CD4-positive, alpha-beta T cell treated with Interleukin-15 for 1 hour (primary cell): ENCODE data around the gene ULK4.

Experiments used
- DNase-seq: peaks from one replicate; pipeline ENCODE4 v3.0.0-alpha.2; 2020

Gene ULK4

DNA sequence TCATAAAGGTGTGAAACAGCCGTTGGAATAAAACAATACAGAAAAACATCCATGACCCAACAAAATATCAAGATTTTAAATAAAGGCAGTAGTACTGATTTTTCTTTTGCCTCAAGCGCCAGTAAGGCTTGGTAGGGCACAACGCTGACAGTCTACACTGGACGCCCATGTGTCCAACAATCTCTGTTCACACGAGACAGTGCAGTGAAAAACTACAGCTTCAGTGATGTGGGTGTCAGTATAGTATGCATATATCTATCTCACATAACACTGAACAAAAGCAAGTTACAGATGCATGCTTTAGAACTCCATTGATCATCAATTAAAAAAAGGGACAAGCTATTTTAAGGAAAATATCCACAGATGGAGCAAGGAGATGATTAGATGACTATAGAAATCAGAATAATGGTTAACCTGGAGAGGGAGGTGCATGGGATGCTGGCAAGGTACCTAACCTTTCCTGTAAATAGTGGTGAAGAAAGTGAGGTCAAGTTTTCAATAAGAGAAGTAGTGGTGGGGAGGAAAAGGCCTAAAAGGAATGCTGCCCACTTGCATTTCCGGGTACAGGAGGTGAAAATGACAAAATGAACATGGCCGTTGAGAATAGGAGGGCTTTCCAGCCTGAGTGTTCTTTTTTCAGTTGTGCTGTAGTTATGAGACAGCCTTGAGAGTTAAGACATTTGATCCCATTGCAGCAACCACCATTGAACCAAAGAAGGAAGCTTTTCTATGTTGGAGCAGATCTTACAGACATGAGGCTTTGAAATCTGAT lies 719.9 kb downstream of the ULK4 start:
- DNase-seq, result no peak

DNA sequence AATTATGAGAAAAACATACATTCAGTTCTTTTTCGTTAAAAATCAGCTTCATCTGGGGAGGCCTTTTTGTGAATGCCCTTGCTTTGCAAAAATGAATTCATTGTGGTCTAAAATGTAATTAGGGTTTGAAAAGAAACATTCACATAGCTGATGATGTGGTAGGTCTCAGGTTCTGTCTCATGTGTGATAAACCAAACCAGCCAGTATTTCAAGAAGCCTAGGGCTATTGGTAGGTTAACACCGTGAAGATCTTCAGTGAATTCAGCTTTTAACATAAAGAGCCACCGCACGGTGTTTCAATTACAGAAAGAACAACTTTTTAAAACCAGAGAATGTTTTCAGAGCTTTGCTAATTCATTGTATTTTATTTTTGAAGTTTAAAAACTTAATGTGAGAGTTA lies 720.7 kb downstream of the ULK4 start:
- DNase-seq, result no peak

DNA sequence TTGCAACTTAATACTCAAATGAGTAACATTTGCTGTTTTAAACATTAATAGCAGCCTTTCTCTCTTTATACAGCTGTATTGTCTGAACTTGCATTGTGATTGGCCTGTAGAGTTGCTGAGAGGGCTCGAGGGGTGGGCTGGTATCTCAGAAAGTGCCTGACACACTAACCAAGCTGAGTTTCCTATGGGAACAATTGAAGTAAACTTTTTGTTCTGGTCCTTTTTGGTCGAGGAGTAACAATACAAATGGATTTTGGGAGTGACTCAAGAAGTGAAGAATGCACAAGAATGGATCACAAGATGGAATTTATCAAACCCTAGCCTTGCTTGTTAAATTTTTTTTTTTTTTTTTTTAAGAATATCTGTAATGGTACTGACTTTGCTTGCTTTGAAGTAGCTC lies 722.3 kb downstream of the ULK4 start:
- no peak for DNase-seq

DNA sequence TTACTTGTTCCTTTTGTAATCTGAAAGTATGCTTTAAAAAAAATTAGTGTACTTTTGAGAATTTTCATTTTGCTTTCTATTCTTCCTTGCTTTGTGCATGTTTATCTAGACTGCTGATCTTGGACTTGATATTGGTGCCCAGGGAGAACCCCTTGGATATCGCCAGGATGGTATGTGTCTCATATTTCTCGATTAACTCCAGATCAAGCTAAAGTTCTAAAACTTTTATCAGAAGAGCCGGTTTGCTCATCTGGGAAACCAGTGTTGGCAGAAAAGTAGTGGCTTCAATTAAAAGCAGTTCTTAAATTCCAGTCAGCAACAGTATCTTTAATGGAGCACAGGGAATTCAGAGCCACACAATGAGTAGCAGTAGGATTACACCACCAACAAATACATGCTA lies 724.0 kb downstream of the ULK4 start:
- DNase-seq, result no peak

DNA sequence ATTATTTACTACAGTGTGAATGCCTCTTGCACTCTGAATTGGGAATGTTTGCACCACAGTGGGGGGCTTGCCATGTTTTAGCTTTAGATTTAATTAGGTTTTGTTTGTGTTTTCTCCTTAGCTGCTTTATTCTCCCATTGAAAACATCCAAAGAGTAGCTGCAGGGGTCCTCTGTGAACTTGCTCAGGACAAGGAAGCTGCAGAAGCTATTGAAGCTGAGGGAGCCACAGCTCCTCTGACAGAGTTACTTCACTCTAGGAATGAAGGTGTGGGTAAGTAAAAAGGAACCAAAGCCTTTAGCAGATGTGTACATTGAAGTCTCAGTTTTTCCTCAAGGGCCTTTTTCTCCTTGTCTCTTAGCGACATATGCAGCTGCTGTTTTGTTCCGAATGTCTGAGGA lies 725.7 kb downstream of the ULK4 start:
- DNase-seq, result no peak

DNA sequence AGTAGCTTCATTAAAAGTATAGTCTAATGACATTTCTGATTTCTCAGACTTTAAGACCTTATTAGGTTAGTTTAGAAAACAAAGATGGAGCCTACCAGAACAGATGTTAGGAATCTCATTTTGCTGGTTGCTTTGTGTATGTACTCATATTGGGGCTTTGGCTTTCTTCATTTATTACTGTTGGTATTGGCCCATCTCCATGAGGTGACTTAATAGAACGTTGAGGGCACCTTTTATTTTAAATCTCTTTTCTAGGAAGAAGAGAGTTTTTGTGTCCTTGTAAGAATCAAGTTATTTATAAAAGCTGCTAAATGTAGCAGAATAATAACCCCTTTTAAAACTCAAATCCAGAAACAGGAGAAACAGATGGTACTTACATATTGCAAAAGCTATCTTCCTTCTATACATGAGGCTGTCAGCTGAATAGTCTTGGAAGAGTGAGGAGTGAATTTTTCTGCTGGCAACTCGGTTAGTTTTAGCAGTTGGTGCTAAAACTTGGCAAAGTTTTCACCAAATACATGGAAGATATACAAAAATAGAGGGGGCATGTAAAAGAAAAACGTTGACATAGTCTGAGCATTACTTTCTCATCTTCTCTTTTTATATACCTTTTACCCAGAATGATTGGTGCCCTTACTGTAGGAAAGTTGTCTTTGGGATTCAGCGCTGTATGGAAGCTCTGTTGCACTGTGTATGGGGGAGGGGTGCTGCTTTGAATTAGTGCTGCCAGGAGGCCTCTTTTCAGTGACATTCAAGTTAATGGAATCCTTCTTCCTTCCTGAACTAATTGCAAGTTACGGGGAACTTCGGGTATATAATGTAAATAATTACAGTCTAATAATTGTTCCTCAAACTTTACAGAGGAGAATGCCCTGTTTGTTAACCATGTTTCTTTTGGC lies 726.8 kb downstream of the ULK4 start:
- DNase-seq, result no peak

DNA sequence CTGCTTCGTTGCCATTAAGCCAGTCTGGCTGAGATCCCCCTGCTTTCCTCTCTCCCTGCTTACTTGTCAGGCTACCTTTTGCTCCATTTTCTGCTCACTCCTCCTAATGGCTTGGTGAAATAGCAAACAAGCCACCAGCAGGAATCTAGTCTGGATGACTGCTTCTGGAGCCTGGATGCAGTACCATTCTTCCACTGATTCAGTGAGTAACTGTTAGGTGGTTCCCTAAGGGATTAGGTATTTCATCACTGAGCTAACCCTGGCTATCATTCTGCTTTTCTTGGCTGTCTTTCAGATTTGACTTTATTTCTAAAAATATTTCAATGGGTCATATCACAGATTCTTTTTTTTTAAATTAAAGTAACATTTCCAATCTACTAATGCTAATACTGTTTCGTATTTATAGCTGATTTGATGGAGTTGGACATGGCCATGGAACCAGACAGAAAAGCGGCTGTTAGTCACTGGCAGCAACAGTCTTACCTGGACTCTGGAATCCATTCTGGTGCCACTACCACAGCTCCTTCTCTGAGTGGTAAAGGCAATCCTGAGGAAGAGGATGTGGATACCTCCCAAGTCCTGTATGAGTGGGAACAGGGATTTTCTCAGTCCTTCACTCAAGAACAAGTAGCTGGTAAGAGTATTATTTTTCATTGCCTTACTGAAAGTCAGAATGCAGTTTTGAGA lies 737.6 kb downstream of the ULK4 start:
- no peak for DNase-seq

DNA sequence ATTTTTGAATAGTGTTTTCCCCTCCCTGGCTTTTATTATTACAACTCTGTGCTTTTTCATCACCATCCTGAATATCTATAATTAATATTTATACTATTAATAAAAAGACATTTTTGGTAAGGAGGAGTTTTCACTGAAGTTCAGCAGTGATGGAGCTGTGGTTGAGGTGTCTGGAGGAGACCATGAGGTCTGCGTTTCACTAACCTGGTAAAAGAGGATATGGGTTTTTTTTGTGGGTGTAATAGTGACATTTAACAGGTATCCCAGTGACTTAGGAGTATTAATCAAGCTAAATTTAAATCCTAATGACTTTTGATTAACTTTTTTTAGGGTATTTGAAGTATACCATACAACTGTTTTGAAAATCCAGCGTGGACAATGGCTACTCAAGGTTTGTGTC lies 738.2 kb downstream of the ULK4 start:
- no peak for DNase-seq

DNA sequence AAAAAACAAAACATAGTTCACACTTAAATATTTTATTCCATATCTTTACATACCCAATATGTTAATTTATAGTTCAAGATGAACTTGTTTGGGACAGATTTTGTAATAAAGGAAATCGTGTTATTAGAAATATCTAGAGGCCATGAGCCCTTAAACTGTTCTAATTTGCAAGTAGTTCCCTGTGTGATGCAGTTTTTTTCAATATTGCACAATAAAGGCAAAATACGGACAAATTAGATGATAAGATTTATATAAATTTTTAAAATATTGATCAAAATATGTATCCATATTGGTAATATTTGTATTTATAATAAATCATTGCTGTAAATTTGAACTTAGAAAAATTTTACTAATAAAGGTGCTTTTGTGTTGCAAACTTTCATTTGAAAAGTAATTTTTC lies 738.8 kb downstream of the ULK4 start:
- DNase-seq, result no peak

DNA sequence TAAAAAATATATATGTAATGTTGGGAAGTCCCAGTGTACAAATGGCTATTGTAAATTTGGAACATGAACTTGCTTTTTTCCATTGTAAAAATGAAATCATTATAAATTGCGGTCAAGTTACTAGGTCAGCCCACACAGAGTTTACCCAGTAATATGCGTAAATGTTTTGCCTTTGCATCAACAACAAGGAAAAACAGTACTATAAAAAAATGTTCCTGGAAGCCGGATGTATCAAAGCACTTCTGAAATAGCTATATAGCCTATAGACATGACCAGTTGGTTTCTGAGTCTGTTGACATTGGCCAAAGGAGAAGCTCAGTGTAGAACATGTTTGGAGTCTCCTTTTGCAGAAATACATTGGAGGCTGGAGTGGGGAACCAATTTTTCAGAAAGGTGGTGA lies 739.4 kb downstream of the ULK4 start:
- no peak for DNase-seq

DNA sequence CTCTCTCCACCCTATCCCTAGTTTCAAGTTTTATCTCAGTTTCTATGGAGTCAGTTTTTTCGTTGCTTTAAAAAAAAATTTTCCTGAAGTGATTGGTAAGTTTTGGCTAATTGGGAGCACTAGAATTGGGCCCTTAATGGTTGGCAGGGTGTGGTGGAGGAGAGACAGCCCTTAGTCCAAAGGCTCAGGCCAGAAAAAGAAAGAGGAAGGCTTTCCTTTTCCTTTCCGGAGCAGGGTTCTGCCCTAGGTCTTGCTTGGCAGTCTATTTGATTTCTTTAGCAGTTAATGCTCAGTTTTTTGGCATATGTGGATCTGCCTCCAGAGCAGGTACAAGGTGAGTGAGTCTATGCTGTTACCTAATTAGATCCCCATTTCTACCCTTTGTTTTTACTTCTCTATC lies 739.9 kb downstream of the ULK4 start:
- DNase-seq, result no peak

DNA sequence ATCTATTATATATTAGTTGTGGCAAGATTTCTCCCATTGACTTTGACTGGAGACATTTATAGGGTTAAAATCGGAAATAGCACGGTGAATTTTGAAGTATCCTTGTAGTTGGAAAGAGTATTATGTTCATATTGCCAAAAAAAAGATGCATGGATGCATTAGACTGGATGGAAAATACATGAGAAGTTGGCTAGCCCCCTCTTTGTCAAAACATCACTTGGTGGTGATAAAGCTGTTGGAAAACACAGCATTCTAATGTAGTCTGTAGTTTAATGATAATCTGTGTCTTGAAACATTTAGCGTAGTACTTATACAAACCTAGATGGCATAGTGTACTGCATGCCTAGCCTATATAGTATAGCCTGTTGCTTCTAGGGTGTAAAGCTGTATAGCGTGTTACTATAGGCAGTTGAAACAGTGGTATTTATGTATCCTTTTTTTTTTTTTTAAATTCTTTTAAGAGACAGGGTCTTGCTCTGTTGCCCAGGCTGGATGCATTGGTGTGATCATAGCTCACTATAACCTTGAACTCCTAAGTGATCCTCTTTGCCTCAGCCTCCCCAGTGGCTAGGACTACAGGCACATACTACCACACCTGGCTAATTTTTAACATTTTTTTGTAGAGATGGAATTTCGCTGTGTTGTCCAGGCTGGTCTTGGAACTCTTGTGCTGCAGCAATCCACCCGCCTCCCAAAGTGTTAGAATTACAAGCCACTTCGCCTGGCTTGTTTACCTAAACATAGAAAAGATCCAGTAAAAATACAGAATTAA lies 740.8 kb downstream of the ULK4 start:
- DNase-seq, result no peak

DNA sequence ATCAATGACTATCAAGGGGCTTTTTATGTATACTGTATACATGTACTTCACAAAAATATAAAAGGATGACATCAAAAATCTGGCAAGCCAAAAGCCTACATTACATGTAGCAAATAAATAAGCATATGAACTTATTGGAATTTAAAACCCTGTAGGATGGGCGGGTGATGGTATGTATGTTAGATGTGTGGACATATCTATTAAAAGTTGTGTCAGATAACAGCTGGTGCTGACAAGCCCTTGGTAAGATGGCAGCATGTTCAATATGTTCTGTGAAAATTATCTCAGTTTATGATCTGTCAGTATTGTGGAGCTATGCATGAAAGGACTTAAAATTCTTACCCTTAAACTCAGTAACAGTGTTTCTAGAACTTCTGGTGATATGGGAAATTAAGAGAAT lies 742.5 kb downstream of the ULK4 start:
- DNase-seq, result no peak

DNA sequence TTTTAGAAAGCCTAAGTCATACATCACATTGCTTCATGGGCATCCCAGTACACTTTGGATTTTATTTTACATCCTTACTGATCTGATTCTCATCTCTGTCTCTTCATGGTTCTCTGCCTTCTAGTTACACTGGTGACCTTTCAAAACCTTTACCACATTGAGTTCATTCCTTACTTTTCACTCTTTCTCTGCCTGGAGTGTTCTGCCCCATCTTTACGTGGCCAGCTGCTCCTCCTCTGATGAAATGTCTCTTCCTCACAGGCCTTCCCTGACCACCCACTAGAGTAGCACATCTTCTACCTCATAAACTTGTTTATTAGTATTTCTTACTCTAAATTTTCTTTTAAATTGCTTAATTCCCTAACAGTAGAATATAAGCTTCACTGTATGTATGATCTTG lies 744.9 kb downstream of the ULK4 start:
- no peak for DNase-seq

DNA sequence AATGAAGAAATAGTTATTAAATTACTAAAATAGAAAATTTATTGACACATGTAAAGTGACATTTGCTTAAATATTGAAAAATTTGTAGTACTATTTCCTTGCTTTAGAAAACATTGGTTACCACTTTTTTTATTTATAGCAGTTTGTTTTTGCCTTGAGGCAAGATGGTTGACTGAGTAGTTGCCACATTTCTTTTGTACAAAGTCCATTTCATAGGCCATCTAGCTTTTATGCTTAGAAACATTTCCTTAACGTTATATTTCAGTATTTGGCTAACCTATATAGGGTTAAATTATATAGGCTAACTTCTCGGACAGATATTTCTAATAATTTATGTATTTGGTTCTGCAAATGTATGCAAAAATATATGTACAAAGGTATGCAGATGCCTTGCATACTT lies 745.5 kb downstream of the ULK4 start:
- no peak for DNase-seq

DNA sequence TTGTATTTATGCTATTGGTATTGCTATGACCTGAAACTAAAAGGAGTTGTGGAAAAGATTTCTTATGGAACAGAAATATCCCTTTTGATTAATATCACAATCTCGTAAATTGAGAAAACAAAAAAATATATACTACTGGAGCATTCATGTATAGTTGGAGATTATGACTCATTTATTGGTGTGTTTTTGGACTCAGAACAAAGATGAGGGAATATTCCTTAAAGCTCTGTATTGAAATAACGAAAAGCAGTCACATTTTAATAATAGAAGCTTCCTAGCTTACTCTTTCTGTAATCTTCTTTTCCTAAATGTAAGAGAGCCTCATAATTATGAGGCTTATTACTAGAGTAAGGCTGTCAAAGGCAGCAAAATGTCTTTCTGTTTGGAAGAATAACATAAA lies 748.3 kb downstream of the ULK4 start:
- no peak for DNase-seq

DNA sequence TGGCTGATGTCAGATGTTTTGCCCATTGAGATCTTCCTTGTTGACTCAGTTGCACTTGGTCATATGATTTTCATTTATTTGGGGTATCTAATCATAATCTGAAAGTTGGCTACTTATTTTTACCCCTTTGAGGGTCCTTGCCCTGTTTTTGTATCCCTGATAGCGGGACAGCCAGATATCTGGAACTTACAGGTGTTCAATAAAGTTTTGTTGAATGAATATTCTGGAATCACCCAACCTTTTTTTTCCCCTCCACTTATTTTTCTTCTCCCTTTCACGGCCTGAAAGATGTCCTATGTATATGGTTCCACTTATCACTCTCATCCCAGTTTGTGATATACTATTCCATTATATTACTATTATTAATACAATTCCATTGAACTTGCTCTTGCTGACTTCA lies 749.8 kb downstream of the ULK4 start:
- no peak for DNase-seq

DNA sequence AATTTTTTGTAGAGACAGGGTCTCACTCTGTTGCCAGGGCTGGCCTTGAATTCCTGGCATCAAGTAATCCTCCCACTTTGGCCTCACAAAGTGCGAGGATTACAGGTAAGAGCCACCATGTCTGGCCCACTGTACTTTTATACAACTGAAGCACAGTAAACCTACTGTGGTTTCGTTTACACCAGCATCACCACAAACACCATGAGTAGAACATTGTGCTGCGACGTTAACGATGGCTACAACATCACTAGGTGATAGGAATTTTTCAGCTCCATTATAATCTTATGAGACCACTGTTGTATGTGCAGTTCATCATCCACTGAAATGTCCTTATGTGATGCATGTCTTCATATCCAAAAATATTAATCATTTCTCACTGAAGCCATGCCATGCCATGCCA lies 750.9 kb downstream of the ULK4 start:
- no peak for DNase-seq

DNA sequence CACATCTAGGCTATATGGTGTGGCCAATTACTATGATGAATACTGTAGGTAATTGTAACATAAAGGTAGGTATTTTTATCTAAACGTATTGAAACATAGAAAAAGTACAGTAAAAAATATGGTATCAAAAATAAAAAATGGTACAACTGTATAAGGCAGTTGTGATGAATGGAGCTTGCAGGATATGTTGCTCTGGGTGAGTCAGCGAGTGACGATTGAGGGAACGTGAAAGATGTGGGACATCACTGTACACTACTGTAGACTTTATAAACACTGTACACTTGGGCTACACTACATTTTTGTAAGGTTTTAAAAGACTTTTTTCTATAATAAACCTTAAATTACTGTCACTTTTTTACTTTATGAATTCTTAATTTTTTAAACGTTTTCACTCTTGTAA lies 752.3 kb downstream of the ULK4 start:
- DNase-seq, result no peak

DNA sequence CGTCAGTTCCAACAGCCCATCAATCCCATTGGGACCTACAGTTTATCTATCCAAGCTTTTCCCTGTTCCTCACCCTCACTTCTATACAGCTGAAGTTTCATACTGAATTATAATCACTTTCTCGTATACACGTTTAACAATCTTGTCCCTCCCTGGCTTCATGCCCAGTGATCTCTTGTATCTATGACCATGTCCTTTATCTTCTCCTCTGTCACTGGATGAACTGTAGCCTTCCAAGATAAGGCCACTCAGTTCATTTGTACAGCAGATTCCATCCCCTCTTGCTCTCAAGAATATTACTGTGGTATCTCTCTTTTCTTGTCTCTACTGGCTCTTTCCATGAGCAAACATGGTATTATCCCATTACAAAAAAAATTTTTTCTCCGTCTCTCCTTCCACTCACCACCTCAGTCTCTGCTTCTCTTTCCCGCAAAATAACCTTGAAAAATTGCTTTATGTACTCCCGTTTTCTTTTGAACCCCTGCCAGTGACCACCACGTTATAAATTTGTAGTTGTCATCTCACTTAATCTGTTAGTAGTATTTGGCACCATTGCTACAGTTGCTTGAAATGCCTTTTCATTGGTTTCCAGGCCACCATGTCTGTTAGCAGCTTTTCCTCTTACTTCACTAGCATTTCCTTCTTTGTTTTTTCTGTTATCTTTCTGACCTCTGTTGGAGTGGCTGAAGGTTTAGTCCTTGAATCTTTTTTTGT lies 753.2 kb downstream of the ULK4 start:
- DNase-seq, result no peak

DNA sequence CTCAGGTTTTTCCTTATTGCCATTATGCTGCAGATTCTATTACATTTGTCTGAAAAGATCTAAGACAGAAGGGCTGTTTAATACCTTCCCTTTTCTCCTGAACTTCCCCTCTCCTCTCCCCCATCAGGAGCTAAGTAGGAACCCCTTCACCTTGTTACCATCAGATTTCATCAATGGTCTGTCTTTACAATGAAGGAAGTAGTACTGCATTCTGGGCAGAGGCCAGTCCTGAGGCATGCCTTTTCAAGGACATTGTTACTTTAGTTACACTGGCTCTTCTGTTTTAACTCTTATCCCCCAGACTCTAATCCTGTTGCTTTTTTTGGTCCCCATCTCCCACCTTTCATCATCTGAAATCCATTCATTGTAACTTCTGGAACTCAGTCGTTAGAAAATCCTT lies 754.5 kb downstream of the ULK4 start:
- no peak for DNase-seq

DNA sequence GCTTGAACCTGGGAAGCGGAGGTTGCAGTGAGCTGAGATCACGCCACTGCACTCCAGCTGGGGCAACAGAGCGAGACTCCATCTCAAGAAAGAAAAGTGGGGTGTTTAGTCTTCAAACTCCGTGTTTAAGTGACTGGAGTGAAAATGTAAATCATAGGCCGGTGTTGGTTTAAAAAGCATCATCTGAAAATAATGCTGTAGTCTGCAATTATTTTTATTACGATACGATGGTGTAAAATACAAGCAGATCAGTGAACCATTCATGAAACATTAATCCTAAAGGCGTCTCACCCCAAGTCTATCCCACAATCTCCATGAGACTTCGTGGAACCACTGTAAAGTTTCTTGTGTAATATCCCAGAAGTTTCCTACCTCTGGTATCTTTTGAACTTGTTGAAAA lies 756.3 kb downstream of the ULK4 start:
- DNase-seq, result no peak
